Liver (tissue), 9 donors: ENCODE data around the gene PDE10A. TPM values are rescaled to one million over a fixed set of nuclear protein-coding genes. Genes with fewer than 3 reads are reported as not detected.

Source experiments
- DNase-seq: peaks from one replicate; pipeline ENCODE4 v3.0.0-alpha.2; 2017; ENCODE audit warnings: low spot score
- H3K27ac ChIP-seq, 2 donors: one replicate each; pipeline ENCODE4 v1.7.0; 2013; ENCODE audit warnings: inconsistent platforms in 2 of 2, low read length in 2 of 2, control low read depth in 1 of 2, low read depth in 1 of 2, mild to moderate bottlenecking in 1 of 2
- H3K27me3 ChIP-seq, 4 donors: one replicate each; pipeline versions ENCODE4 v1.6.1 to v1.7.0; 2013; ENCODE audit warnings: low read length in 3 of 4, inconsistent platforms in 1 of 4, mild to moderate bottlenecking in 1 of 4, moderate library complexity in 1 of 4; ENCODE audit not compliant: control insufficient read depth in 4 of 4, insufficient read depth in 4 of 4
- H3K36me3 ChIP-seq, 4 donors: one replicate each; pipeline versions ENCODE4 v1.6.1 to v1.7.0; 2013; ENCODE audit warnings: low read length in 3 of 4, mild to moderate bottlenecking in 3 of 4, low read depth in 1 of 4, moderate library complexity in 1 of 4; ENCODE audit not compliant: control insufficient read depth in 4 of 4, insufficient read depth in 3 of 4
- H3K4me1 ChIP-seq, 4 donors: one replicate each; pipeline versions ENCODE4 v1.6.1 to v1.7.0; 2013; ENCODE audit warnings: low read length in 3 of 4, mild to moderate bottlenecking in 3 of 4, moderate library complexity in 1 of 4; ENCODE audit not compliant: control insufficient read depth in 4 of 4, insufficient read depth in 4 of 4
- H3K4me3 ChIP-seq, 3 donors: one replicate each; pipeline versions ENCODE4 v1.6.1 to v1.7.0; 2013; ENCODE audit warnings: low read length in 3 of 3, control low read depth in 1 of 3, low read depth in 1 of 3, mild to moderate bottlenecking in 1 of 3
- H3K9ac ChIP-seq, 2 donors: one replicate each; pipeline ENCODE4 v1.7.0; 2013; ENCODE audit warnings: low read length in 2 of 2, mild to moderate bottlenecking in 2 of 2, moderate library complexity in 2 of 2, control low read depth in 1 of 2, low read depth in 1 of 2
- H3K9me3 ChIP-seq, 4 donors: one replicate each; pipeline versions ENCODE4 v1.6.1 to v1.7.0; 2013; ENCODE audit warnings: low read length in 3 of 4; ENCODE audit not compliant: control insufficient read depth in 4 of 4
- ATF3 ChIP-seq: IDR thresholded peaks from 2 replicates; pipeline ENCODE4 v1.6.1; 2016; ENCODE audit warnings: antibody characterized with exemption
- CTCF ChIP-seq: fragments of 150-350 bp; IDR thresholded peaks from 2 replicates; pipeline ENCODE4 v1.5.1; 2017; ENCODE audit warnings: improper control_type of control experiment, low read depth, low read length; ENCODE audit not compliant: missing input control
- EGR1 ChIP-seq, 2 donors: IDR thresholded peaks; 2 replicates each; pipeline ENCODE4 v1.6.1; 2016 to 2018; ENCODE audit warnings: antibody characterized with exemption in 2 of 2, low read depth in 2 of 2
- FOXA1 ChIP-seq: IDR thresholded peaks from 2 replicates; pipeline ENCODE4 v1.6.1; 2016; ENCODE audit warnings: antibody characterized with exemption
- FOXA2 ChIP-seq: IDR thresholded peaks from 2 replicates; pipeline ENCODE4 v1.6.1; 2016; ENCODE audit warnings: antibody characterized with exemption
- GABPA ChIP-seq, 2 donors: IDR thresholded peaks in 1 of 2; conservative IDR thresholded peaks in 1 of 2; 2 replicates each; pipeline ENCODE4 v1.6.1; 2016; ENCODE audit warnings: antibody characterized with exemption in 2 of 2, mild to moderate bottlenecking in 1 of 2, moderate library complexity in 1 of 2
- HNF4A ChIP-seq, 2 donors: conservative IDR thresholded peaks; 2 replicates each; pipeline ENCODE4 v1.6.1; 2016; ENCODE audit warnings: antibody characterized with exemption in 2 of 2, mild to moderate bottlenecking in 2 of 2
- HNF4G ChIP-seq: IDR thresholded peaks from 2 replicates; pipeline ENCODE4 v1.6.1; 2016; ENCODE audit warnings: antibody characterized with exemption
- JUND ChIP-seq, 2 donors: IDR thresholded peaks; 2 replicates each; pipeline ENCODE4 v1.6.1; 2016; ENCODE audit warnings: antibody characterized with exemption in 2 of 2
- MAX ChIP-seq: IDR thresholded peaks from 2 replicates; pipeline ENCODE4 v1.6.1; 2016; ENCODE audit warnings: antibody characterized with exemption
- NR2F2 ChIP-seq: IDR thresholded peaks from 2 replicates; pipeline ENCODE4 v1.6.1; 2016; ENCODE audit warnings: antibody characterized with exemption
- RAD21 ChIP-seq, 2 donors: IDR thresholded peaks; 2 replicates each; pipeline ENCODE4 v1.6.1; 2016; ENCODE audit warnings: antibody characterized with exemption in 2 of 2, mild to moderate bottlenecking in 2 of 2
- REST ChIP-seq: IDR thresholded peaks from 2 replicates; pipeline ENCODE4 v1.6.1; 2016; ENCODE audit warnings: antibody characterized with exemption, mild to moderate bottlenecking
- RXRA ChIP-seq, 2 donors: IDR thresholded peaks; 2 replicates each; pipeline ENCODE4 v1.6.1; 2017 to 2018; ENCODE audit warnings: antibody characterized with exemption in 2 of 2, mild to moderate bottlenecking in 1 of 2
- SP1 ChIP-seq: IDR thresholded peaks from 2 replicates; pipeline ENCODE4 v1.6.1; 2018; ENCODE audit warnings: antibody characterized with exemption, mild to moderate bottlenecking
- TAF1 ChIP-seq: conservative IDR thresholded peaks from 2 replicates; pipeline ENCODE4 v1.6.1; 2016; ENCODE audit warnings: antibody characterized with exemption, mild to moderate bottlenecking
- YY1 ChIP-seq: IDR thresholded peaks from 2 replicates; pipeline ENCODE4 v1.6.1; 2016; ENCODE audit warnings: antibody characterized with exemption, mild to moderate bottlenecking
- ZBTB33 ChIP-seq: IDR thresholded peaks from 2 replicates; pipeline ENCODE4 v1.6.1; 2016; ENCODE audit warnings: antibody characterized with exemption
- WGBS: extraction: QIAGEN DNeasy Blood & Tissue Kit; methylation state at CpG from one replicate; pipeline ENCODE4 v1.1.7; 2013; 5-methylcytosine and 5-hydroxymethylcytosine counted together
- polyA plus RNA-seq, 2 donors: library from polyadenylated mRNA; stranded (reverse) in 1 of 2; unstranded in 1 of 2; fragments of 200-250 nt in 1 of 2; fragments of >200 nt in 1 of 2; fragmentation: Nextera tagmentation in 1 of 2; extraction: Ambion mirVana in 1 of 2; gene quantifications; one replicate each; pipeline versions ENCODE4 v1.2.1 to v1.2.3, GENCODE V29; 2013 to 2015
- total RNA-seq, 2 donors: library from RNA; depleted of rRNA; stranded (reverse); fragments of >200 nt; gene quantifications; one replicate each; pipeline ENCODE4 v1.2.3, GENCODE V29; 2014
- donor health status: healthy.
- donor health status: healthy.
- donor health status: healthy.
- donor health status: healthy.
- donor health status: healthy.

PDE10A gene
- total and polyA plus RNA-seq, 4 donors: 0.20 to 1.7 (median 0.47) TPM

- DNase-seq: no peak
- no peaks in the 10 kb centered on the region for H3K36me3 ChIP-seq
Measured at GRCh38 chr6:165511807-165512206, 151.2 kb downstream of the PDE10A start.

GRCh38 chr6:165508321-165508869, 154.6 kb downstream of the PDE10A start:
- H3K9ac ChIP-seq: no peak overlapping the region
- no peaks in the 10 kb centered on the region for H3K4me1 ChIP-seq
- no peaks in the 10 kb centered on the region for H3K27me3 ChIP-seq
- WGBS: 55% methylated on average over 2 of the region's 2 CpGs
- no peaks in the 10 kb centered on the region for H3K9me3 ChIP-seq
- no peak overlapping the region for H3K4me3 ChIP-seq
- DNase-seq: no peak
- H3K27ac ChIP-seq: no peak overlapping the region
- TF ChIP-seq RAD21 (IDR thresholded peaks at IDR 0.05): no peak
- TF ChIP-seq YY1: no peak
- TF ChIP-seq TAF1: no peak
- no peak for TF ChIP-seq ZBTB33
- TF ChIP-seq GABPA (IDR thresholded peaks at IDR 0.05 in 1 of 2, conservative IDR thresholded peaks at IDR 0.05 in 1 of 2): no peak
- no peak for TF ChIP-seq MAX
- TF ChIP-seq NR2F2: no peak
- no peak for TF ChIP-seq JUND (IDR thresholded peaks at IDR 0.05)
- TF ChIP-seq SP1: no peak
- no peak for TF ChIP-seq CTCF
- no peak for TF ChIP-seq HNF4A (conservative IDR thresholded peaks at IDR 0.05)
- TF ChIP-seq ATF3: no peak
- no peak for TF ChIP-seq FOXA2
- TF ChIP-seq FOXA1: no peak
- no peak for TF ChIP-seq RXRA (IDR thresholded peaks at IDR 0.05)
- TF ChIP-seq REST: no peak
- TF ChIP-seq EGR1 (IDR thresholded peaks at IDR 0.05; ENCODE audit: low read depth in 2 of 2): no peak
- no peak for TF ChIP-seq HNF4G
- no peaks in the 10 kb centered on the region for H3K36me3 ChIP-seq

More at GRCh38 chr6:165511807-165512206, 151.2 kb downstream of the PDE10A start:
- Histone ChIP-seq H3K27me3 (no peaks in the 10 kb centered on the region), H3K4me3 (no peak overlapping the region), H3K27ac (no peak overlapping the region), H3K9me3 (no peaks in the 10 kb centered on the region), H3K4me1 (no peaks in the 10 kb centered on the region), H3K9ac (no peak overlapping the region)
- TF ChIP-seq HNF4G (no peak), SP1 (no peak)
